ENCODE results near the gene ANKFN1.

The ANKFN1 gene

GRCh38 chr17:56182081-56182480 is 28.8 kb downstream of the ANKFN1 start:
- Mint-ChIP-seq H3K4me1 (ENCODE audit: low read depth) (no peaks in the 10 kb centered on the region), H3K36me3 (ENCODE audit: low read depth) (no peaks in the 10 kb centered on the region), H3K4me3 (no peak overlapping the region), H3K27ac (no peak overlapping the region), H3K9me3 (peaks cover 6% of the 10 kb centered on the region), H3K27me3 (ENCODE audit: low read depth) (peaks cover 2% of the 10 kb centered on the region)
- DNase-seq (ENCODE audit: low spot score): no peak

- no peaks in the 10 kb centered on the region for H3K4me1 Mint-ChIP-seq (ENCODE audit: low read depth)
- no peak for DNase-seq (ENCODE audit: low spot score)
- H3K27ac Mint-ChIP-seq: no peak overlapping the region
- peaks cover 6% of the 10 kb centered on the region for H3K9me3 Mint-ChIP-seq
- no peaks in the 10 kb centered on the region for H3K36me3 Mint-ChIP-seq (ENCODE audit: low read depth)
- H3K4me3 Mint-ChIP-seq: no peak overlapping the region
- peaks cover 2% of the 10 kb centered on the region for H3K27me3 Mint-ChIP-seq (ENCODE audit: low read depth)
Measured at GRCh38 chr17:56184650-56185049, 31.4 kb downstream of the ANKFN1 start.

- Mint-ChIP-seq H3K27me3 (ENCODE audit: low read depth) (peaks cover 2% of the 10 kb centered on the region), H3K36me3 (ENCODE audit: low read depth) (no peaks in the 10 kb centered on the region), H3K9me3 (peaks cover 6% of the 10 kb centered on the region), H3K4me3 (no peak overlapping the region), H3K27ac (no peak overlapping the region), H3K4me1 (ENCODE audit: low read depth) (no peaks in the 10 kb centered on the region)
- no peak for DNase-seq (ENCODE audit: low spot score)
Measured at GRCh38 chr17:56185491-56186221, 32.4 kb downstream of the ANKFN1 start.

GRCh38 chr17:56186222-56186786 is 33.0 kb downstream of the ANKFN1 start:
- no peak overlapping the region for H3K27ac Mint-ChIP-seq

GRCh38 chr17:56203430-56203829 is 50.2 kb downstream of the ANKFN1 start:
- H3K36me3 Mint-ChIP-seq (ENCODE audit: low read depth): no peaks in the 10 kb centered on the region
- H3K27me3 Mint-ChIP-seq (ENCODE audit: low read depth): peaks cover 2% of the 10 kb centered on the region
- DNase-seq (ENCODE audit: low spot score): no peak
- H3K9me3 Mint-ChIP-seq: peaks cover 6% of the 10 kb centered on the region
- peaks cover 10% of the 10 kb centered on the region for H3K4me1 Mint-ChIP-seq (ENCODE audit: low read depth)
- no peak overlapping the region for H3K27ac Mint-ChIP-seq
- no peak overlapping the region for H3K4me3 Mint-ChIP-seq

More at GRCh38 chr17:56186222-56186786, 33.0 kb downstream of the ANKFN1 start:
- peaks cover 2% of the 10 kb centered on the region for H3K27me3 Mint-ChIP-seq (ENCODE audit: low read depth)
- H3K9me3 Mint-ChIP-seq: peaks cover 6% of the 10 kb centered on the region
- H3K4me3 Mint-ChIP-seq: no peak overlapping the region
- no peaks in the 10 kb centered on the region for H3K36me3 Mint-ChIP-seq (ENCODE audit: low read depth)
- H3K4me1 Mint-ChIP-seq (ENCODE audit: low read depth): no peaks in the 10 kb centered on the region
- DNase-seq (ENCODE audit: low spot score): no peak

- H3K36me3 Mint-ChIP-seq (ENCODE audit: low read depth): no peaks in the 10 kb centered on the region
- peaks cover 6% of the 10 kb centered on the region for H3K9me3 Mint-ChIP-seq
- H3K27ac Mint-ChIP-seq: no peak overlapping the region
- peaks cover 2% of the 10 kb centered on the region for H3K27me3 Mint-ChIP-seq (ENCODE audit: low read depth)
- H3K4me1 Mint-ChIP-seq (ENCODE audit: low read depth): peaks cover 10% of the 10 kb centered on the region
- no peak overlapping the region for H3K4me3 Mint-ChIP-seq
- DNase-seq (ENCODE audit: low spot score): no peak
Measured at GRCh38 chr17:56206351-56206750, 53.1 kb downstream of the ANKFN1 start.

GRCh38 chr17:56213031-56213430 is 59.8 kb downstream of the ANKFN1 start:
- Mint-ChIP-seq H3K36me3 (ENCODE audit: low read depth) (no peaks in the 10 kb centered on the region), H3K4me1 (ENCODE audit: low read depth) (no peaks in the 10 kb centered on the region), H3K27ac (no peak overlapping the region), H3K9me3 (no peaks in the 10 kb centered on the region), H3K4me3 (no peak overlapping the region), H3K27me3 (ENCODE audit: low read depth) (peaks cover 2% of the 10 kb centered on the region)
- no peak for DNase-seq (ENCODE audit: low spot score)

GRCh38 chr17:56217921-56218320 is 64.6 kb downstream of the ANKFN1 start:
- Mint-ChIP-seq H3K27me3 (ENCODE audit: low read depth) (peaks cover 2% of the 10 kb centered on the region), H3K27ac (no peak overlapping the region), H3K9me3 (no peaks in the 10 kb centered on the region), H3K4me1 (ENCODE audit: low read depth) (no peaks in the 10 kb centered on the region), H3K4me3 (no peak overlapping the region), H3K36me3 (ENCODE audit: low read depth) (no peaks in the 10 kb centered on the region)
- DNase-seq (ENCODE audit: low spot score): no peak

- Mint-ChIP-seq H3K4me3 (no peak overlapping the region), H3K9me3 (no peaks in the 10 kb centered on the region), H3K27ac (no peak overlapping the region), H3K4me1 (ENCODE audit: low read depth) (no peaks in the 10 kb centered on the region), H3K27me3 (ENCODE audit: low read depth) (peaks cover 2% of the 10 kb centered on the region), H3K36me3 (ENCODE audit: low read depth) (no peaks in the 10 kb centered on the region)
- DNase-seq (ENCODE audit: low spot score): no peak
Measured at GRCh38 chr17:56222255-56222654, 69.0 kb downstream of the ANKFN1 start.

GRCh38 chr17:56230660-56231059 is 77.4 kb downstream of the ANKFN1 start:
- Mint-ChIP-seq H3K27me3 (ENCODE audit: low read depth) (peaks cover 2% of the 10 kb centered on the region), H3K4me3 (no peak overlapping the region), H3K36me3 (ENCODE audit: low read depth) (no peaks in the 10 kb centered on the region), H3K9me3 (no peaks in the 10 kb centered on the region), H3K4me1 (ENCODE audit: low read depth) (no peaks in the 10 kb centered on the region), H3K27ac (no peak overlapping the region)
- DNase-seq (ENCODE audit: low spot score): no peak

- H3K9me3 Mint-ChIP-seq: no peaks in the 10 kb centered on the region
- H3K4me3 Mint-ChIP-seq: no peak overlapping the region
- H3K27me3 Mint-ChIP-seq (ENCODE audit: low read depth): peaks cover 2% of the 10 kb centered on the region
- H3K27ac Mint-ChIP-seq: no peak overlapping the region
- DNase-seq (ENCODE audit: low spot score): no peak
- no peaks in the 10 kb centered on the region for H3K4me1 Mint-ChIP-seq (ENCODE audit: low read depth)
- no peaks in the 10 kb centered on the region for H3K36me3 Mint-ChIP-seq (ENCODE audit: low read depth)
Measured at GRCh38 chr17:56231252-56231651, 78.0 kb downstream of the ANKFN1 start.

- H3K27ac Mint-ChIP-seq: no peak overlapping the region
- H3K4me1 Mint-ChIP-seq (ENCODE audit: low read depth): no peaks in the 10 kb centered on the region
- H3K4me3 Mint-ChIP-seq: no peak overlapping the region
- no peaks in the 10 kb centered on the region for H3K36me3 Mint-ChIP-seq (ENCODE audit: low read depth)
- no peak for DNase-seq (ENCODE audit: low spot score)
- no peaks in the 10 kb centered on the region for H3K9me3 Mint-ChIP-seq
- no peaks in the 10 kb centered on the region for H3K27me3 Mint-ChIP-seq (ENCODE audit: low read depth)
Measured at GRCh38 chr17:56231693-56232092, 78.4 kb downstream of the ANKFN1 start.

GRCh38 chr17:56244268-56244890 is 91.1 kb downstream of the ANKFN1 start:
- H3K9me3 Mint-ChIP-seq: no peaks in the 10 kb centered on the region

GRCh38 chr17:56247816-56248215 is 94.5 kb downstream of the ANKFN1 start:
- DNase-seq (ENCODE audit: low spot score): no peak
- Mint-ChIP-seq H3K36me3 (ENCODE audit: low read depth) (no peaks in the 10 kb centered on the region), H3K27ac (no peak overlapping the region), H3K9me3 (no peaks in the 10 kb centered on the region), H3K4me1 (ENCODE audit: low read depth) (no peaks in the 10 kb centered on the region), H3K27me3 (ENCODE audit: low read depth) (peaks cover 5% of the 10 kb centered on the region), H3K4me3 (no peak overlapping the region)

More at GRCh38 chr17:56244268-56244890, 91.1 kb downstream of the ANKFN1 start:
- DNase-seq (ENCODE audit: low spot score): no peak
- Mint-ChIP-seq H3K4me3 (no peak overlapping the region), H3K4me1 (ENCODE audit: low read depth) (no peaks in the 10 kb centered on the region), H3K27me3 (ENCODE audit: low read depth) (peaks cover 3% of the 10 kb centered on the region), H3K27ac (no peak overlapping the region), H3K36me3 (ENCODE audit: low read depth) (no peaks in the 10 kb centered on the region)
